GM12873 (cell line): Measurements from ENCODE around the gene ASIC3.

Source experiments
- TF ChIP-seq, protein P1 (sequence below): IDR thresholded peaks from 2 replicates; pipeline ENCODE4 v1.5.1; 2012; ENCODE audit warnings: low read depth, mild to moderate bottlenecking, moderate library complexity, low read length, control low read depth; ENCODE audit not compliant: insufficient read depth; ENCODE audit errors: missing control alignments

Gene ASIC3

DNA sequence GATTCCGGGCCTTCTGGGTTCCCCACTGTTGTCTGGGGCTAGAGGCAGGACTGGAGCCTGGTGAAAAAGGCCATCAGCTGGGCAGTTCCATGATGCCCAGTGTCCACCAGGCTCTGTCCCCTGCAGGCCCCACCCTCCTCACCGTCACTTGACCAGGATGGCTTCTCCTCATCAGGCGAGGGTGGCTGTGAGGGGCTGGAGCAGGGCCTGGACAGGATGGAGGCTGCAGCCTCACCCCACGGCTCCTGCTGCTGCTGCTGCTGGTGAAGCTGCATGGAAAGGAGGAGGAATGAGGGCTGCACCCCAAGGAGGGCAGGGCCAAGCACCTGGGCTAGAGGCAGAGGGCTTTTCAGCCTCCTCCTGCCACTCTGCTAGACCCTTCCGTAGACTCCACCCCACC, 32.4 kb upstream of the ASIC3 start:
- TF ChIP-seq, protein P1, sequence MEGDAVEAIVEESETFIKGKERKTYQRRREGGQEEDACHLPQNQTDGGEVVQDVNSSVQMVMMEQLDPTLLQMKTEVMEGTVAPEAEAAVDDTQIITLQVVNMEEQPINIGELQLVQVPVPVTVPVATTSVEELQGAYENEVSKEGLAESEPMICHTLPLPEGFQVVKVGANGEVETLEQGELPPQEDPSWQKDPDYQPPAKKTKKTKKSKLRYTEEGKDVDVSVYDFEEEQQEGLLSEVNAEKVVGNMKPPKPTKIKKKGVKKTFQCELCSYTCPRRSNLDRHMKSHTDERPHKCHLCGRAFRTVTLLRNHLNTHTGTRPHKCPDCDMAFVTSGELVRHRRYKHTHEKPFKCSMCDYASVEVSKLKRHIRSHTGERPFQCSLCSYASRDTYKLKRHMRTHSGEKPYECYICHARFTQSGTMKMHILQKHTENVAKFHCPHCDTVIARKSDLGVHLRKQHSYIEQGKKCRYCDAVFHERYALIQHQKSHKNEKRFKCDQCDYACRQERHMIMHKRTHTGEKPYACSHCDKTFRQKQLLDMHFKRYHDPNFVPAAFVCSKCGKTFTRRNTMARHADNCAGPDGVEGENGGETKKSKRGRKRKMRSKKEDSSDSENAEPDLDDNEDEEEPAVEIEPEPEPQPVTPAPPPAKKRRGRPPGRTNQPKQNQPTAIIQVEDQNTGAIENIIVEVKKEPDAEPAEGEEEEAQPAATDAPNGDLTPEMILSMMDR: no peak

DNA sequence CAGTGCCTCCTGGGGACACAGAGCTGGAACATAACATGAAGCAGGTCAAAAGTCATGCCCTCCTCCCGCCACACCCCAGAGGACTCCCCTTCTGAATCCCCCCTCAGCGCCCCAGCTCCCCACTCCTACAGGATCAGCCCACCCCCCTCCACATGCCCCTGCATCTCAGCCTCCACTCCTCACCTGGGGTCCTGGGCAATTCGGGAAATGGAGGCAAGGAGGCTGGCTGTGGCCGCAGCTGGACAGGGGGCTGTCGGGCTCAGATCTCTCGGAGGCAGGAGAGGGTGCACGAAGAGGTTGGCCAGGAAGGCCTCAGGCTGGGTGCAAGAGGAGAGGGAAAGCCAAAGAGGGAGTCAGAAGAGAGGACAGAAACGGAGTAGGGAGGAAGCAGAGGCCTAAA, 31.8 kb upstream of the ASIC3 start:
- TF ChIP-seq, protein P1: no peak

DNA sequence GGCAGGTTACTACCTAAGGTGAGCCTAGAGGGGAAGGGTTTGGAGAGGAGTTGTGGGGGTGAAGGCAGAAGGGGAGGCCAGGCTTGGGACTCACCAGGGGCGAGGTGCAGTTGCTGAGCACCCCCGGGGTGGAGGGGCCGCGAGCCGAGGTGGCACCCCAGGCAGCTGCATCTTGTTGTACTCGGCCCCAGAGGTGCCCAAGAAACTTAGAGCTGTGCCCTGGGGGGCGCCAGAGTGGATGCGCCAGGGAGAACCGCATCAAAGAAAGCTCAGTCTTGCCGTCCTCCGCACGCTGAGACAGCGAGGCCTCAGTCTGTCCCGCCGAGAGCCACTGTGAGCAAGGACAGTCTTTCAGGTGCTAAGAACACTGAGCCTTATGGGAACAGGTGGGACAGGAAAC, 31.4 kb upstream of the ASIC3 start:
- TF ChIP-seq, protein P1: no peak

DNA sequence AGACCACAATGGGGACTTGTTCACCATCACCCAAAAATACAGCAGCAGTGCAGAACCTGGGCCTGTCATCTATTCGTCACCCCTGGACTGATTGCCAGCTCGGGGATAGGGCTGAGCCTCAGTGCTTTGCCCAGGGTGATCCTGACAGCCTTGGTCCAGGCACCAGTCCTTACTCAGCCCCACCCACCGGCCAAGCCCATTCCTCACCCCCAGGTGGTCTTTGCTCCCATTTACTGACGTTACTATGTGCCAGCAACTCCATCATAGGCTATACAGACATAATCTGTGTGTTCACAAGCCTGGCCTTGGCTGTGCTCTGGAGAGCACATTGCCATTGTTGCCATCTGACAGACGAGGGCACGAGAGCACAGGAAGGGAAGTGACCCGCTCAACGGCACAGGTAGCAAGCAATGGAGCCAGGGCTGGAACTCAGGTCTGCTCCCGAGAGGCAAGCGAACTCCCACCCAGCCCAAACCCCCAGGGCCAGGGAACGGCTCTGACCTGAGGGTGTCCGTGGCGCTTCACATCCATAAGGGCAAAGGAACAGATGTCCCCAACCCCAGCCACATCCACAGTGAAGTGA, 30.9 kb upstream of the ASIC3 start:
- TF ChIP-seq, protein P1: no peak

DNA sequence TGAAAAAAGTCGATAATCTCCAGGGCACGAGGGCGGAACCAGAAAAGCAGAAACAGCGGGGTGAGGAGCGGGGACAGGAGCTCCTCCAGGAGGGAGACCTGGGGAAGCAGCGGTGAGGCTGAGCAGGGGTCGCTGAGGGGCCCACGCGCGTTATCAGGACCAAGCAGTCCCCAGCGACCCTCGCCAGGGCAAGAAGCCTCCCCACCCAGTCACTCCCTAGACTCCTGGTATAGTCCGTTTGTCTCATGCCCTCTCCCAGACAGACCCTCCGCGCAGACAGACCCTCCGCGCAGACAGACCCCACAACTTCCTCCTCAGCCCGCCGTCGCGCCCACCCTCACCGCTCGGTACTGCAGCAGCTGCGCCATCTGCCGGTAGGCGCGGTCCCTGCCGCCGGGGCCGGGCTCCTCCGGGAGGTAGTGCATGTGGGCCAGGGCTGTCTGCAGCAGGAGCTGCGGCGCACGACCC, 30.3 kb upstream of the ASIC3 start:
- TF ChIP-seq, protein P1: peak; percentile 89

DNA sequence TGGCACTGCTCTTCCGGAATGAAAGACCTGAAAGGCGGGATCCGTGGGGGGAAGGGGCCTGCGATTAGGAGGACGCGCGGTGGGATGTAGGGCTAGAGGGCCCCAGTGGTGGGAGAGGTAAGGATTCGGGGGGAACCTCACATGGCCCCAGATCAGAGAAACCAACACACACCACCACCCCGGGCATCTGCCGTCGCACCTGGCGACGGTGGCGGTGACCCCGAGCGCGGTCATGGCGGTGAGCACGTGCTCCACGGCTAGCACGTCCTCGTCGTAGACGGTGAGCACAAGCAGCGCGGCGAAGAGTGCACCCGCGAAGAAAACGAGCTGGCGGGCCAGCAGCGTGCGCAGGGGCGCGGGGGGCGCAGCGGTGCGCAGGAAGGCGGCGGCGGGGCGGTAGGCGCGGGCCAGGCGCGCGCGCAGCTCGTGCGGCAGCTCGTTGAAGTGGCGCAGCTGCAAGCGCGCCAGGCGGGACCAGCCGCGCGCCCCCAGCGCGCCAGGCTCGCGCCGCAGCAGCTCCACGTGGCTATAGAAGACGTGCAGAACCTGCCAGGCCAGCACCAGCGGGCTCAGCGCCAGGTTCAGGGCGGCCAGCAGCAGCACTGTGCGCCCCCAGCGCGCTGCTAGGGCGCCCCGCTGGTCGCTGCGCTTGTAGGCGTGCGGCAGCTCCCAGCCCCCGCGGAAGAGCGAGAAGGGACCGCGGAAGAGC, 29.8 kb upstream of the ASIC3 start:
- TF ChIP-seq, protein P1: no peak

DNA sequence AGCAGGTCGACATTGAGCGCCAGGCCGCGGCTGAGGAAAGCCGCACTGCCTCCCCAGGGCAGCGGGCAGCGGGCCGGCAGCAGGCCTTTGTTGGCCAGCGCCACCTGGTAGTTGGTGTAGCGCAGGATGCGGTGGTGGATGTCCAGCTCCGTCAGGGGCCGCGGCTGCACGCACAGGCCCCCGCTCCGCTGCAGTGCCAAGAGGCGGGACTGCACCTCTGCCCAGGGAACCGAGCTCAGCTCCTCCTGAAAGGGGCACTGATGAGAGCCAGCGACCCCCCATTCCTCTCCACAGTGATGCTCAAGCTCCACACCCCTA, 29.2 kb upstream of the ASIC3 start:
- TF ChIP-seq, protein P1: no peak
